Spinal cord (tissue), 10 donors: Measurements from ENCODE around the gene SLC16A7. TPM values are rescaled to one million over a fixed set of nuclear protein-coding genes. Genes with fewer than 3 reads are reported as not detected.

Source experiments
- DNase-seq, 6 donors: peaks; one replicate each; pipeline versions ENCODE4 v3.0.0 to v3.0.0-alpha.2; 2013 to 2015; ENCODE audit warnings: low spot score in 6 of 6, low read depth in 4 of 6
- H3K27ac ChIP-seq: one replicate; pipeline ENCODE4 v1.5.1; 2013; ENCODE audit warnings: low read depth, low read length, control low read depth
- H3K27me3 ChIP-seq: one replicate; pipeline ENCODE4 v1.6.1; 2013; ENCODE audit warnings: low read length; ENCODE audit not compliant: control insufficient read depth, insufficient read depth
- H3K36me3 ChIP-seq: one replicate; pipeline ENCODE4 v1.6.1; 2013; ENCODE audit warnings: low read length; ENCODE audit not compliant: control insufficient read depth, insufficient read depth
- H3K4me1 ChIP-seq: one replicate; pipeline ENCODE4 v1.6.1; 2013; ENCODE audit warnings: low read length; ENCODE audit not compliant: control insufficient read depth, insufficient read depth
- H3K4me3 ChIP-seq: one replicate; pipeline ENCODE4 v1.5.1; 2013; ENCODE audit warnings: low read depth, low read length, control low read depth
- H3K9me3 ChIP-seq: one replicate; pipeline ENCODE4 v1.6.1; 2013; ENCODE audit warnings: low read length; ENCODE audit not compliant: control insufficient read depth, insufficient read depth
- WGBS: methylation state at CpG from one replicate; pipeline ENCODE4 v1.1.5; 2013; ENCODE audit warnings: missing lambda C conversion rate; ENCODE audit not compliant: insufficient coverage; 5-methylcytosine and 5-hydroxymethylcytosine counted together
- polyA plus RNA-seq, 2 donors: library from polyadenylated mRNA; unstranded; fragments of 120-200 nt; gene quantifications; one replicate each; pipeline ENCODE4 v1.2.1, GENCODE V29; 2013; ENCODE audit not compliant: insufficient read length in 2 of 2
- total RNA-seq, 2 donors: library from RNA; depleted of rRNA in 1 of 2; stranded (reverse); fragments of 120-200 nt in 1 of 2; fragments of >200 nt in 1 of 2; gene quantifications; one replicate each; pipeline versions ENCODE4 v1.2.3 to v1.2.4, GENCODE V29; 2013 to 2014
- donor health status: healthy.

SLC16A7 gene
- total and polyA plus RNA-seq, 4 donors, result 2.3 to 34.8 (median 5.1) TPM

DNA sequence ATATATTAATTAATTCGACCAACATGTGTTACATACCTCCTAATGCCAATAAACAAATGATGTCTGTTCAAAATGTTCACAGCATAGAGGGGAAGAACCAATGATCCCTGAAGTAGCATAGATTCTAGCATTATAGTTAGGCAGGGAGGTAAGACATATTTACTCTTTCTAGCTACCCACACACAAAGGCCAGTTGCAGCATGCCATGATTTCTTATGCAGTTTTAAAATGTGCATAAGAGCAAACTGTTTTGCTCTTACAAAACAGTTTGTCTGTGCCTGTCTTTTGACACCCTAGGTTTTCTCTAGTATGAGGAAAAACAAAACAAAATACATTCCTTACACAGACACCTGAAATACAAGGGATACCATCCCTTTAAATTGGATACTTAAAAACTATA, 61.9 kb downstream of the SLC16A7 start:
- H3K27me3 ChIP-seq, result no peaks in the 10 kb centered on the region
- no peak overlapping the region for H3K4me3 ChIP-seq
- no peaks in the 10 kb centered on the region for H3K36me3 ChIP-seq
- no CpG with 5 or more reads among the region's 1 CpG for WGBS
- H3K4me1 ChIP-seq, result no peaks in the 10 kb centered on the region
- H3K9me3 ChIP-seq, result no peaks in the 10 kb centered on the region
- H3K27ac ChIP-seq, result no peak overlapping the region
- no peak for DNase-seq

DNA sequence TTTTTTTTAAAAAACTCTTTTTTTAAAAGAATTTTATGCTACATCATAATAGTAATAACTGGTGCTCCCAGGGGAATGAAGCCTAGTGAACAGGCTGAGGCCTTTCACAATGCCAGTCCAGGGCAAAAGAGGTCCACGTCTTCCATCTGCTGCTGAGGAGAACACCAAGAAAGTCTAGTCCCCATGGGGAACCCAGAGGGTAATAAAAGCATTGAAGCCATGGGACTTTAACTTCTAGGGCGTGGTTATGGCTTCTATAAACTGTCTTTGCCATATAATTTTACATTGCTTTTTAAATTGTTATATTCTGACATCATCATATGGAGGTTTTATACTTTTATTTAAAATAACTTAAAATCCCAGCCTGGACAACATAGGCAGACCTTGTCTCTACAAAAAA, 64.3 kb downstream of the SLC16A7 start:
- Histone ChIP-seq H3K27ac (no peak overlapping the region), H3K27me3 (no peaks in the 10 kb centered on the region), H3K4me3 (no peak overlapping the region), H3K9me3 (no peaks in the 10 kb centered on the region), H3K36me3 (no peaks in the 10 kb centered on the region), H3K4me1 (no peaks in the 10 kb centered on the region)
- WGBS, result 90% methylated on average over 1 of the region's 2 CpGs
- no peak for DNase-seq

DNA sequence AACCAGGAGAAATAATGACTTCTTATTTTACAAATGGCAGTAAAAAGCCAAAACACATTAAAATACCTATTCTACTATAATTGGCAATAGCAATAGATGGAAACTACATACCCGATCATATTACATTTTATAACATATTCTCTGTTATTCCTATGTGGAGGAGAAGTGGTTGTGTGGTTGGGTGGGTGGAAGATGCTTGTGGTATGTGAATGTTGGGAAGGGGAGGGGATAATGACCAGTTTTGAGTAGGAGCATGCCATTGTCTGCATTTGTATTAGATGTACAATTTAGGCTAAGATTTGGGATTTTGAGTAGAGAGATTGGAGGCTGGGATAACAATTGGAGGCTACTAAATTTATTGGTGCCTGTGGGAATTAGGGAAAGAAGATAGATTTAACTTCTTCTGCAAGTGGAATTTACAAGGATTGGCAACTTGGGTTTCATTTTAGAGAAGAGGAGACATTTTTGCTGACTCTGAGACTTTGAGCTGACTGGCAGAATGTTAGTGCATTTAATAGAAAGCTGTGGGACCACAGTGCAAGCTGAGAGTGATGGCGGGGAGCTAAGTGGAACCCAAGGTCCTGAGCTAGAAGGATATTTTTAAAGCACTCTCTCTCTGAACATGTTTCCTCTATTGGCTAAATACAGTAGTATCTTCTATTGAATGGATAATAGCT, 65.2 kb downstream of the SLC16A7 start:
- Histone ChIP-seq H3K36me3 (no peaks in the 10 kb centered on the region), H3K27me3 (no peaks in the 10 kb centered on the region), H3K4me1 (no peaks in the 10 kb centered on the region), H3K27ac (no peak overlapping the region), H3K4me3 (no peak overlapping the region), H3K9me3 (no peaks in the 10 kb centered on the region)
- DNase-seq, result no peak
- WGBS, result no CpG with 5 or more reads among the region's 2 CpGs

GRCh38 chr12:59664495-59664894, 68.7 kb downstream of the SLC16A7 start:
- H3K4me1 ChIP-seq, result no peaks in the 10 kb centered on the region
- DNase-seq, result no peak
- no peaks in the 10 kb centered on the region for H3K36me3 ChIP-seq
- no peak overlapping the region for H3K4me3 ChIP-seq
- H3K9me3 ChIP-seq, result peaks cover 2% of the 10 kb centered on the region
- H3K27ac ChIP-seq, result no peak overlapping the region
- WGBS, result 100% methylated on average over 1 of the region's 2 CpGs
- no peaks in the 10 kb centered on the region for H3K27me3 ChIP-seq

DNA sequence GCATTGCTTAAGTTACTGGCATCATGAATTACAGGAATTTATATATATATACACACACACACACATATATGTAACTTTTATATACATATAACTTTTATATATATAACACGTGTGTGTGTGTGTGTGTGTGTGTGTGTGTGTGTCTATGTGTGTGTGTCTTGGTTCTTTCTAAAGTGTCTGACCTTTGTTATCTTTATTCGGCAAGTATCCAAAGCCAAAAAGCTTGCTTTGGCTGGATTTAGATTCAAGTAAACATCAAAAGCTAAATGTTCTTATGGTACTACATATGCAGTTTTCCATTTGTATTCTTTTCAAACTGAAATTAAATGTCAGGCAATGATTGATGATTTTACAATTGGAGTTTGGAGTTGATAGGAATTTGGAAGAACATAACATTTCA, 69.9 kb downstream of the SLC16A7 start:
- Histone ChIP-seq H3K4me1 (no peaks in the 10 kb centered on the region), H3K9me3 (peaks cover 2% of the 10 kb centered on the region), H3K27me3 (no peaks in the 10 kb centered on the region), H3K4me3 (no peak overlapping the region), H3K36me3 (no peaks in the 10 kb centered on the region), H3K27ac (no peak overlapping the region)
- no CpG with 5 or more reads among the region's 2 CpGs for WGBS
- DNase-seq, result no peak

DNA sequence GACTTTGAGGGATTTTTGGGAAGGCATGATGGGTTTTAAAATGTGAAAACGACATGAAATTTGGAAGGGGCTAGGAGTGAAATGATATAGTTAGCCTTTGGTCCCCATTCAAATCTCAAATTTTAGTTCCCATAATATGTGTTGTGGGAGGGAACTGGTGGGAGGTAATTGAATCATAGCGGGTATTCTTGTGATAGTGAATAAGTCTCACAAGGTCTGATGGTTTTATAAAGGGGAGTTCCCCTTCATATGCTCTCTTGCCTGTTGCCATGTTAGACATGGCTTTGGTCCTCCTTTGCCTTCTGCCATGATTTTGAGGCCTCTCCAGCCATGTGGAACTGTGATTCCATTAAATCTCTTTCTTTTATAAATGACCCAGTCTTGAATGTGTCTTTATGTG, 72.8 kb downstream of the SLC16A7 start:
- Histone ChIP-seq H3K27me3 (no peaks in the 10 kb centered on the region), H3K4me3 (no peak overlapping the region), H3K9me3 (peaks cover 2% of the 10 kb centered on the region), H3K27ac (no peak overlapping the region), H3K4me1 (no peaks in the 10 kb centered on the region), H3K36me3 (no peaks in the 10 kb centered on the region)
- no peak for DNase-seq
- 100% methylated on average over 1 of the region's 2 CpGs for WGBS

- no CpG with 5 or more reads among the region's 2 CpGs for WGBS
- no peak overlapping the region for H3K4me3 ChIP-seq
- no peaks in the 10 kb centered on the region for H3K9me3 ChIP-seq
- DNase-seq, result no peak
- H3K27ac ChIP-seq, result no peak overlapping the region
- no peaks in the 10 kb centered on the region for H3K27me3 ChIP-seq
- no peaks in the 10 kb centered on the region for H3K36me3 ChIP-seq
- H3K4me1 ChIP-seq, result no peaks in the 10 kb centered on the region
Observed at GRCh38 chr12:59672273-59672672, 76.4 kb downstream of the SLC16A7 start.

GRCh38 chr12:59675461-59675860, 79.6 kb downstream of the SLC16A7 start:
- H3K4me3 ChIP-seq, result no peak overlapping the region
- H3K9me3 ChIP-seq, result no peaks in the 10 kb centered on the region
- H3K27me3 ChIP-seq, result no peaks in the 10 kb centered on the region
- no peak for DNase-seq
- no peaks in the 10 kb centered on the region for H3K4me1 ChIP-seq
- no peaks in the 10 kb centered on the region for H3K36me3 ChIP-seq
- no peak overlapping the region for H3K27ac ChIP-seq
- WGBS, result no CpG with 5 or more reads among the region's 1 CpG

- Histone ChIP-seq H3K9me3 (no peaks in the 10 kb centered on the region), H3K4me3 (no peak overlapping the region), H3K36me3 (no peaks in the 10 kb centered on the region), H3K4me1 (no peaks in the 10 kb centered on the region), H3K27ac (no peak overlapping the region), H3K27me3 (no peaks in the 10 kb centered on the region)
- no peak for DNase-seq
- 64% methylated on average over 2 of the region's 3 CpGs for WGBS
Observed at GRCh38 chr12:59677857-59678256, 82.0 kb downstream of the SLC16A7 start.

GRCh38 chr12:59678759-59679411, 83.1 kb downstream of the SLC16A7 start:
- H3K27ac ChIP-seq, result no peak overlapping the region
- no peaks in the 10 kb centered on the region for H3K27me3 ChIP-seq
- no peaks in the 10 kb centered on the region for H3K9me3 ChIP-seq
- no peaks in the 10 kb centered on the region for H3K4me1 ChIP-seq
- no peak for DNase-seq
- H3K36me3 ChIP-seq, result no peaks in the 10 kb centered on the region
- no peak overlapping the region for H3K4me3 ChIP-seq
- WGBS, result 95% methylated on average over 5 of the region's 5 CpGs
